Skeletal muscle tissue (tissue), 4 donors: ENCODE results near the gene SLC35E4. TPM values are rescaled to one million over a fixed set of nuclear protein-coding genes. Genes with fewer than 3 reads are reported as not detected.

Experiments
- H3K27ac ChIP-seq: one replicate; pipeline ENCODE4 v1.7.0; 2013; ENCODE audit warnings: mild to moderate bottlenecking, low read depth, low read length, inconsistent platforms
- H3K27me3 ChIP-seq, 3 donors: one replicate each; pipeline ENCODE4 v1.7.0; 2013; ENCODE audit warnings: low read length in 3 of 3; ENCODE audit not compliant: control insufficient read depth in 3 of 3, insufficient read depth in 3 of 3
- H3K36me3 ChIP-seq, 3 donors: one replicate each; pipeline ENCODE4 v1.7.0; 2013; ENCODE audit warnings: low read length in 3 of 3; ENCODE audit not compliant: control insufficient read depth in 3 of 3, insufficient read depth in 3 of 3
- H3K4me1 ChIP-seq, 3 donors: one replicate each; pipeline ENCODE4 v1.7.0; 2013; ENCODE audit warnings: low read length in 3 of 3, mild to moderate bottlenecking in 3 of 3; ENCODE audit not compliant: control insufficient read depth in 3 of 3, insufficient read depth in 3 of 3
- H3K4me3 ChIP-seq, 3 donors: one replicate each; pipeline ENCODE4 v1.7.0; 2013; ENCODE audit warnings: low read length in 3 of 3
- H3K9ac ChIP-seq, 3 donors: one replicate each; pipeline ENCODE4 v1.7.0; 2013; ENCODE audit warnings: low read length in 3 of 3, mild to moderate bottlenecking in 3 of 3, moderate library complexity in 2 of 3, low read depth in 1 of 3
- H3K9me3 ChIP-seq, 3 donors: one replicate each; pipeline ENCODE4 v1.7.0; 2013; ENCODE audit warnings: low read length in 3 of 3; ENCODE audit not compliant: control insufficient read depth in 3 of 3
- total RNA-seq: library from RNA; depleted of rRNA; stranded (reverse); fragments of >200 nt; gene quantifications from one replicate; pipeline ENCODE4 v1.2.3, GENCODE V29; 2014
- donor health status: Osteomylitis.

The SLC35E4 gene
- total RNA-seq, 1 donor from 2014 or later = 2.1 TPM

- no peaks in the 10 kb centered on the region for H3K27me3 ChIP-seq
- H3K9ac ChIP-seq = peak overlapping the region in 1 of 3 donors; percentile 8
- no peak overlapping the region for H3K4me3 ChIP-seq
- H3K4me1 ChIP-seq = peaks cover 0 to 4% (median 0%) of the 10 kb centered on the region in 3 donors
- H3K36me3 ChIP-seq = no peaks in the 10 kb centered on the region
- H3K9me3 ChIP-seq = no peaks in the 10 kb centered on the region
- H3K27ac ChIP-seq = no peak overlapping the region
These were observed 45.6 kb downstream of the SLC35E4 start for GRCh38 chr22:30680991-30681770.

GRCh38 chr22:30681831-30682230 lies 46.2 kb downstream of the SLC35E4 start:
- Histone ChIP-seq H3K9ac (no peak overlapping the region), H3K4me1 (peaks cover 0 to 4% (median 0%) of the 10 kb centered on the region in 3 donors), H3K4me3 (no peak overlapping the region), H3K9me3 (no peaks in the 10 kb centered on the region), H3K27me3 (no peaks in the 10 kb centered on the region), H3K27ac (no peak overlapping the region), H3K36me3 (no peaks in the 10 kb centered on the region)

- H3K9ac ChIP-seq = no peak overlapping the region
- no peak overlapping the region for H3K27ac ChIP-seq
- no peaks in the 10 kb centered on the region for H3K27me3 ChIP-seq
- no peaks in the 10 kb centered on the region for H3K36me3 ChIP-seq
- no peaks in the 10 kb centered on the region for H3K9me3 ChIP-seq
- peaks cover 0 to 4% (median 0%) of the 10 kb centered on the region in 3 donors for H3K4me1 ChIP-seq
- H3K4me3 ChIP-seq = no peak overlapping the region
These were observed 49.6 kb downstream of the SLC35E4 start for GRCh38 chr22:30685178-30685577.

- Histone ChIP-seq H3K27ac (no peak overlapping the region), H3K4me1 (no peaks in the 10 kb centered on the region), H3K9ac (no peak overlapping the region), H3K27me3 (no peaks in the 10 kb centered on the region), H3K9me3 (no peaks in the 10 kb centered on the region), H3K4me3 (no peak overlapping the region), H3K36me3 (no peaks in the 10 kb centered on the region)
These were observed 51.8 kb downstream of the SLC35E4 start for GRCh38 chr22:30687358-30687757.

GRCh38 chr22:30689622-30690021 lies 54.0 kb downstream of the SLC35E4 start:
- H3K9me3 ChIP-seq = no peaks in the 10 kb centered on the region
- peaks cover 4 to 5% (median 4%) of the 10 kb centered on the region in 3 donors for H3K4me1 ChIP-seq
- peaks cover 0 to 2% (median 0%) of the 10 kb centered on the region in 3 donors for H3K27me3 ChIP-seq
- no peaks in the 10 kb centered on the region for H3K36me3 ChIP-seq
- H3K9ac ChIP-seq = no peak overlapping the region
- no peak overlapping the region for H3K4me3 ChIP-seq
- H3K27ac ChIP-seq = no peak overlapping the region

GRCh38 chr22:30691204-30691603 lies 55.6 kb downstream of the SLC35E4 start:
- no peaks in the 10 kb centered on the region for H3K9me3 ChIP-seq
- no peak overlapping the region for H3K27ac ChIP-seq
- no peak overlapping the region for H3K4me3 ChIP-seq
- no peaks in the 10 kb centered on the region for H3K36me3 ChIP-seq
- H3K4me1 ChIP-seq = peaks cover 9 to 18% (median 12%) of the 10 kb centered on the region in 3 donors
- peaks cover 0 to 2% (median 0%) of the 10 kb centered on the region in 3 donors for H3K27me3 ChIP-seq
- H3K9ac ChIP-seq = no peak overlapping the region

- peak overlapping the region; percentile 62 for H3K27ac ChIP-seq
- peaks cover 0 to 2% (median 0%) of the 10 kb centered on the region in 3 donors for H3K27me3 ChIP-seq
- peaks cover 9 to 19% (median 12%) of the 10 kb centered on the region in 3 donors for H3K4me1 ChIP-seq
- no peaks in the 10 kb centered on the region for H3K36me3 ChIP-seq
- no peaks in the 10 kb centered on the region for H3K9me3 ChIP-seq
- H3K9ac ChIP-seq = peak overlapping the region; percentile 72 to 83 (median 76)
- peak overlapping the region; percentile 66 to 80 (median 76) for H3K4me3 ChIP-seq
These were observed 58.6 kb downstream of the SLC35E4 start for GRCh38 chr22:30694171-30694639.

- Histone ChIP-seq H3K9me3 (no peaks in the 10 kb centered on the region), H3K27ac (peak within 1 kb of the TSS; percentile 62), H3K4me1 (peaks cover 9 to 19% (median 12%) of the 10 kb centered on the region in 3 donors), H3K36me3 (no peaks in the 10 kb centered on the region), H3K4me3 (peak within 1 kb of the TSS; percentile 66 to 80 (median 78)), H3K9ac (peak within 1 kb of the TSS; percentile 72 to 87 (median 78)), H3K27me3 (peaks cover 0 to 2% (median 0%) of the 10 kb centered on the region in 3 donors)
These were observed 59.2 kb downstream of the SLC35E4 start, which contains the start of gene OSBP2 for GRCh38 chr22:30694640-30695350. Gene OSBP2 (plus strand): TSS chr22:30694874. CDS start chr22:30694910, 36 bp downstream.

GRCh38 chr22:30695351-30695851 lies 59.8 kb downstream of the SLC35E4 start:
- peaks cover 9 to 19% (median 12%) of the 10 kb centered on the region in 3 donors for H3K4me1 ChIP-seq
- H3K4me3 ChIP-seq = peak overlapping the region; percentile 54 to 79 (median 78)
- peaks cover 0 to 2% (median 0%) of the 10 kb centered on the region in 3 donors for H3K27me3 ChIP-seq
- H3K9ac ChIP-seq = peak overlapping the region; percentile 63 to 87 (median 78)
- no peaks in the 10 kb centered on the region for H3K9me3 ChIP-seq
- peak overlapping the region; percentile 28 for H3K27ac ChIP-seq
- no peaks in the 10 kb centered on the region for H3K36me3 ChIP-seq
